Measurements from ENCODE around the gene SLC43A2.

SLC43A2 gene

DNA sequence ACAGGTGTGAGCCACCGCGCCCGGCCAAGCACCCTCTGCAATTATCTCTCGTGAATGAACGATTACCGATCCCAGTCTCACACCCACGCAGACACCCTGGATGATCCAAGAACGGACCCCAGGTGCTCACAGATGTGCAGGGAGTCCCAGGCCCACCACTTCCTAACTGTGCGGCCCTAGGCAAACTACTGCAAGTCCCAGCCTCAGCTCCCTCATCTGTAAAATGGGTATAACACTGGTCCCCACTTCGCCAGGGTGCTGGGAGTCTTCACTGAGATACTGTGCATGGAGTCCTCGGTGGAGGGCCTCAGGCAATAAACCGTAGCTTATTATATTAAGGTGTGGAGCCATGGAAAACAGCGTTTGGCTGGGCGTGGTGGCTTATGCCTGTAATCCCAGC is 44.5 kb downstream of the SLC43A2 start:
- Histone ChIP-seq H3K27me3 (ENCODE audit: insufficient read depth, low read length, poor library complexity) (no peaks in the 10 kb centered on the region), H4K20me1 (ENCODE audit: insufficient read depth, low read length) (no peaks in the 10 kb centered on the region), H3K9ac (ENCODE audit: low read depth, low read length) (no peak overlapping the region), H3K4me3 (ENCODE audit: low read depth in 1 of 2, low read length in 2 of 2) (no peak overlapping the region), H3K36me3 (ENCODE audit: insufficient read depth, low read length) (peaks cover 73% of the 10 kb centered on the region), H3K27ac (ENCODE audit: low read length) (no peak overlapping the region), H3K4me1 (ENCODE audit: insufficient read depth, low read length) (no peaks in the 10 kb centered on the region), H3K79me2 (ENCODE audit: insufficient read depth, low read length) (no peaks in the 10 kb centered on the region), H3K4me2 (ENCODE audit: insufficient read depth, low read length) (no peak overlapping the region), H3K9me3 (ENCODE audit: insufficient read depth, low read length, severe bottlenecking) (no peaks in the 10 kb centered on the region), H2AFZ (ENCODE audit: low read depth, low read length) (no peak overlapping the region)
- TF ChIP-seq, protein P1, sequence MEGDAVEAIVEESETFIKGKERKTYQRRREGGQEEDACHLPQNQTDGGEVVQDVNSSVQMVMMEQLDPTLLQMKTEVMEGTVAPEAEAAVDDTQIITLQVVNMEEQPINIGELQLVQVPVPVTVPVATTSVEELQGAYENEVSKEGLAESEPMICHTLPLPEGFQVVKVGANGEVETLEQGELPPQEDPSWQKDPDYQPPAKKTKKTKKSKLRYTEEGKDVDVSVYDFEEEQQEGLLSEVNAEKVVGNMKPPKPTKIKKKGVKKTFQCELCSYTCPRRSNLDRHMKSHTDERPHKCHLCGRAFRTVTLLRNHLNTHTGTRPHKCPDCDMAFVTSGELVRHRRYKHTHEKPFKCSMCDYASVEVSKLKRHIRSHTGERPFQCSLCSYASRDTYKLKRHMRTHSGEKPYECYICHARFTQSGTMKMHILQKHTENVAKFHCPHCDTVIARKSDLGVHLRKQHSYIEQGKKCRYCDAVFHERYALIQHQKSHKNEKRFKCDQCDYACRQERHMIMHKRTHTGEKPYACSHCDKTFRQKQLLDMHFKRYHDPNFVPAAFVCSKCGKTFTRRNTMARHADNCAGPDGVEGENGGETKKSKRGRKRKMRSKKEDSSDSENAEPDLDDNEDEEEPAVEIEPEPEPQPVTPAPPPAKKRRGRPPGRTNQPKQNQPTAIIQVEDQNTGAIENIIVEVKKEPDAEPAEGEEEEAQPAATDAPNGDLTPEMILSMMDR (IDR thresholded peaks at IDR 0.05; ENCODE audit: borderline replicate concordance, extremely low read depth, low read length, poor library complexity, severe bottlenecking): no peak
- TF ChIP-seq EZH2 (IDR thresholded peaks at IDR 0.05; ENCODE audit: borderline replicate concordance, low read depth, low read length, severe bottlenecking): no peak
- ATAC-seq (ENCODE audit: insufficient read depth, low read depth) (no peak), DNase-seq (no peak)

GRCh38 chr17:1583556-1583955 is 45.1 kb downstream of the SLC43A2 start:
- no peak overlapping the region for H3K9ac ChIP-seq (ENCODE audit: low read depth, low read length)
- H2AFZ ChIP-seq (ENCODE audit: low read depth, low read length): no peak overlapping the region
- ATAC-seq (ENCODE audit: insufficient read depth, low read depth) (no peak), DNase-seq (no peak)
- H3K27ac ChIP-seq (ENCODE audit: low read length): 0 out of 2 replicates have a peak overlapping the region, but pooled peaks have one; percentile 12
- H3K27me3 ChIP-seq (ENCODE audit: insufficient read depth, low read length, poor library complexity): no peaks in the 10 kb centered on the region
- H3K36me3 ChIP-seq (ENCODE audit: insufficient read depth, low read length): peaks cover 67% of the 10 kb centered on the region
- no peaks in the 10 kb centered on the region for H3K9me3 ChIP-seq (ENCODE audit: insufficient read depth, low read length, severe bottlenecking)
- H3K4me1 ChIP-seq (ENCODE audit: insufficient read depth, low read length): no peaks in the 10 kb centered on the region
- H3K4me3 ChIP-seq (ENCODE audit: low read depth in 1 of 2, low read length in 2 of 2): no peak overlapping the region
- H3K4me2 ChIP-seq (ENCODE audit: insufficient read depth, low read length): no peak overlapping the region
- no peaks in the 10 kb centered on the region for H3K79me2 ChIP-seq (ENCODE audit: insufficient read depth, low read length)
- no peaks in the 10 kb centered on the region for H4K20me1 ChIP-seq (ENCODE audit: insufficient read depth, low read length)
- TF ChIP-seq EZH2 (IDR thresholded peaks at IDR 0.05; ENCODE audit: borderline replicate concordance, low read depth, low read length, severe bottlenecking): no peak
- TF ChIP-seq, protein P1 (IDR thresholded peaks at IDR 0.05; ENCODE audit: borderline replicate concordance, extremely low read depth, low read length, poor library complexity, severe bottlenecking): no peak

DNA sequence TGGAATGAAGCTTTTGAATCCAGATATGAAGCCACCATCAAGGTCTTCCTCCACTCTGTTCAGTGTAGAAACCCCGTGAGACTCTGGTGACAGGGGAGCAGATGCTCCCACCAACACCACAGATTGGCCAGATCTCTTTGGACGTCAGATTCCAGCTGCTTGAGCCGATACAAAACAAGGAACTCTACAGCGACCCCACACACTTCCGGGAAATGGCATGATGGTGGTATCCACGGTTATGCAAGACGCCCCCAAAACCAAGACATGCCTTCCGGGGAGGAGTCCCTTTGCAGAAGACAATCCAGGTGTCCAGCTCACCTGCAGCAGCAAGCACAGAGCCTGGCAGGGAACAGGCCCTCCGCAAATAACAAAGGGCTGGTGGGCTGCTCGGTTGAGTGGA is 46.3 kb downstream of the SLC43A2 start:
- peaks cover 58% of the 10 kb centered on the region for H3K36me3 ChIP-seq (ENCODE audit: insufficient read depth, low read length)
- H3K4me3 ChIP-seq (ENCODE audit: low read depth in 1 of 2, low read length in 2 of 2): no peak overlapping the region
- H3K9me3 ChIP-seq (ENCODE audit: insufficient read depth, low read length, severe bottlenecking): no peaks in the 10 kb centered on the region
- peak overlapping the region; percentile 2; the same call in 1 of the 2 replicates for H3K27ac ChIP-seq (ENCODE audit: low read length)
- no peaks in the 10 kb centered on the region for H4K20me1 ChIP-seq (ENCODE audit: insufficient read depth, low read length)
- no peak overlapping the region for H3K4me2 ChIP-seq (ENCODE audit: insufficient read depth, low read length)
- ATAC-seq (ENCODE audit: insufficient read depth, low read depth): no peak
- no peaks in the 10 kb centered on the region for H3K79me2 ChIP-seq (ENCODE audit: insufficient read depth, low read length)
- no peak overlapping the region for H2AFZ ChIP-seq (ENCODE audit: low read depth, low read length)
- TF ChIP-seq EZH2 (IDR thresholded peaks at IDR 0.05; ENCODE audit: borderline replicate concordance, low read depth, low read length, severe bottlenecking): no peak
- TF ChIP-seq, protein P1 (IDR thresholded peaks at IDR 0.05; ENCODE audit: borderline replicate concordance, extremely low read depth, low read length, poor library complexity, severe bottlenecking): no peak
- no peak for DNase-seq
- no peak overlapping the region for H3K9ac ChIP-seq (ENCODE audit: low read depth, low read length)
- no peaks in the 10 kb centered on the region for H3K27me3 ChIP-seq (ENCODE audit: insufficient read depth, low read length, poor library complexity)
- H3K4me1 ChIP-seq (ENCODE audit: insufficient read depth, low read length): no peaks in the 10 kb centered on the region

All from DND-41 (cell line).